Measurements from ENCODE around the gene KMT5B.

DNA sequence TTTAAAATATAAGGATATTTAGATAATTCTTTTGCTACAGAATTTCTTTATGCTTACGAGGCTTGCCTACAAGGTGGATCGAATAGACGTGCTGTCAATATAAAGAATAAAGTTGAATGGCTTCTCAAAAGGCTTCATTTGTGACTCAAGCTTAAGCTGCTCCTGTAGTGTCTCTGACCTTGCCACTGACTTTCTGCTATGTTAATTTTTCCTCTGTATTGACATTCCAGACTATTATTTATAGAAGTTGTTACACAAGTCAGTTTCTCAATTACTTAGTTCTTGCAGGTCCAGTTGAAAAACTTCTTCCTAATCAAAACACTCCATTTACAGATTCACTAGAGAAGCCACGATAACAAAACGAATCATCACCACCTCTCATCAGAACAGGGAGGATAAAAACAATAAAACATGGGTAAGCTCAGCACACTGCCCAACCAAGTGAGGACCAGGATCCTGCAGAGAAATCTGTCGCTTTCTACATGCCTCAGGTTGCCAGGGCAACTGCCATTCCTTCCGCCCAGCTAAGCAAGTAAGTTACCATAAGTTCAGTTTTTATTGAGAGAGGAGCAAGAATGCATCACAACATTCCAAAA is 52.9 kb downstream of the KMT5B start:
- TF ChIP-seq, protein P1, sequence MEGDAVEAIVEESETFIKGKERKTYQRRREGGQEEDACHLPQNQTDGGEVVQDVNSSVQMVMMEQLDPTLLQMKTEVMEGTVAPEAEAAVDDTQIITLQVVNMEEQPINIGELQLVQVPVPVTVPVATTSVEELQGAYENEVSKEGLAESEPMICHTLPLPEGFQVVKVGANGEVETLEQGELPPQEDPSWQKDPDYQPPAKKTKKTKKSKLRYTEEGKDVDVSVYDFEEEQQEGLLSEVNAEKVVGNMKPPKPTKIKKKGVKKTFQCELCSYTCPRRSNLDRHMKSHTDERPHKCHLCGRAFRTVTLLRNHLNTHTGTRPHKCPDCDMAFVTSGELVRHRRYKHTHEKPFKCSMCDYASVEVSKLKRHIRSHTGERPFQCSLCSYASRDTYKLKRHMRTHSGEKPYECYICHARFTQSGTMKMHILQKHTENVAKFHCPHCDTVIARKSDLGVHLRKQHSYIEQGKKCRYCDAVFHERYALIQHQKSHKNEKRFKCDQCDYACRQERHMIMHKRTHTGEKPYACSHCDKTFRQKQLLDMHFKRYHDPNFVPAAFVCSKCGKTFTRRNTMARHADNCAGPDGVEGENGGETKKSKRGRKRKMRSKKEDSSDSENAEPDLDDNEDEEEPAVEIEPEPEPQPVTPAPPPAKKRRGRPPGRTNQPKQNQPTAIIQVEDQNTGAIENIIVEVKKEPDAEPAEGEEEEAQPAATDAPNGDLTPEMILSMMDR (IDR thresholded peaks at IDR 0.05), result no peak
- TF ChIP-seq POLR2AphosphoS5 (IDR thresholded peaks at IDR 0.05), result no peak
